Omental fat pad (tissue), 4 donors: ENCODE results near the gene TRAK2. TPM values are rescaled to one million over a fixed set of nuclear protein-coding genes. Genes with fewer than 3 reads are reported as not detected.

ENCODE experiments used
- ATAC-seq: fragments of 150-250 bp; one replicate; pipeline ENCODE4 v1.9.1; 2016; ENCODE audit warnings: mild to moderate bottlenecking, moderate library complexity; ENCODE audit not compliant: low FRiP score
- DNase-seq: peaks from one replicate; pipeline ENCODE4 v3.0.0-alpha.2; 2019; ENCODE audit warnings: low spot score
- CTCF ChIP-seq, 3 donors: fragments of 450-650 bp; IDR thresholded peaks; one replicate each; pipeline ENCODE4 v1.5.1; 2016 to 2017; ENCODE audit warnings: antibody characterized with exemption in 3 of 3, mild to moderate bottlenecking in 3 of 3, moderate library complexity in 2 of 3
- total RNA-seq, 4 donors: library from RNA; depleted of rRNA; stranded (reverse); fragments of >200 nt; gene quantifications; one replicate each; pipeline ENCODE4 v1.1.0, GENCODE V29; 2016

The TRAK2 gene
- total RNA-seq, 4 donors from 2014 or later = 37.9 to 73.0 (median 52.9) TPM

- no peak for ATAC-seq
- DNase-seq = no peak
- TF ChIP-seq CTCF (IDR thresholded peaks at IDR 0.05) = no peak
These were observed 1.0 kb upstream of the TRAK2 start for GRCh38 chr2:201452058-201452921.

GRCh38 chr2:201450954-201451291 is 335 bp downstream of the TRAK2 start:
- no peak for DNase-seq
- peak; percentile 43 for ATAC-seq
- TF ChIP-seq CTCF (IDR thresholded peaks at IDR 0.05) = no peak

GRCh38 chr2:201448701-201449100 is 2.6 kb downstream of the TRAK2 start:
- ATAC-seq (no peak), DNase-seq (no peak)
- TF ChIP-seq CTCF (IDR thresholded peaks at IDR 0.05) = no peak

- no peak for ATAC-seq
- DNase-seq = no peak
- TF ChIP-seq CTCF (IDR thresholded peaks at IDR 0.05) = no peak
These were observed 3.2 kb downstream of the TRAK2 start for GRCh38 chr2:201448061-201448460.

- DNase-seq = no peak
- ATAC-seq = no peak
These were observed 4.2 kb downstream of the TRAK2 start for GRCh38 chr2:201447086-201447485.

GRCh38 chr2:201444746-201445465 is 6.4 kb downstream of the TRAK2 start:
- DNase-seq (no peak), ATAC-seq (peak; percentile 66)
- TF ChIP-seq CTCF (IDR thresholded peaks at IDR 0.05) = no peak

More at GRCh38 chr2:201447086-201447485, 4.2 kb downstream of the TRAK2 start:
- no peak for TF ChIP-seq CTCF (IDR thresholded peaks at IDR 0.05)
